Psoas muscle (tissue), 8 donors: Measurements from ENCODE around the gene TOR1A. TPM values are rescaled to one million over a fixed set of nuclear protein-coding genes. Genes with fewer than 3 reads are reported as not detected.

ENCODE experiments used
- ATAC-seq, 4 donors: fragments of 200-7000 bp; cut with Tn5 transposase; one replicate each; pipeline ENCODE4 v1.9.1; 2020; ENCODE audit warnings: moderate library complexity in 3 of 4, mild to moderate bottlenecking in 2 of 4
- DNase-seq, 2 donors: peaks; one replicate each; pipeline ENCODE4 v3.0.0-alpha.2; 2020
- H3K27ac ChIP-seq: fragments of 200-600 bp; one replicate; pipeline ENCODE4 v1.8.0; 2022
- H3K27me3 ChIP-seq, 3 donors: fragments of 200-600 bp in 1 of 3; one replicate each; pipeline versions ENCODE4 v1.6.1 to v1.8.0; 2013 to 2022; ENCODE audit warnings: low read length in 2 of 3, mild to moderate bottlenecking in 2 of 3, moderate library complexity in 1 of 3; ENCODE audit not compliant: insufficient read depth in 3 of 3
- H3K36me3 ChIP-seq, 2 donors: fragments of 200-600 bp in 1 of 2; one replicate each; pipeline versions ENCODE4 v1.6.1 to v1.8.0; 2013 to 2022; ENCODE audit warnings: low read depth in 1 of 2, mild to moderate bottlenecking in 1 of 2, moderate library complexity in 1 of 2; ENCODE audit not compliant: insufficient read depth in 1 of 2
- H3K4me1 ChIP-seq: fragments of 200-600 bp; one replicate; pipeline ENCODE4 v1.8.0; 2022
- H3K4me3 ChIP-seq: fragments of 200-600 bp; one replicate; pipeline ENCODE4 v1.8.0; 2022; ENCODE audit warnings: mild to moderate bottlenecking
- H3K9me3 ChIP-seq: fragments of 200-600 bp; one replicate; pipeline ENCODE4 v1.8.0; 2022
- CTCF ChIP-seq: fragments of 200-600 bp; IDR thresholded peaks from one replicate; pipeline ENCODE4 v1.8.0; 2022; ENCODE audit warnings: antibody characterized with exemption
- WGBS, 3 donors: extraction: QIAGEN DNeasy Blood & Tissue Kit; methylation state at CpG; one replicate each; pipeline versions ENCODE4 v1.1.6 to v1.1.7; 2013; 5-methylcytosine and 5-hydroxymethylcytosine counted together
- intact Hi-C, 2 donors: fragments of 100-400 bp; cut with DNase I; formaldehyde crosslinking; loops; one replicate each; pipeline versions ENCODE4 v1.11.0 to v1.14.2; 2022
- polyA plus RNA-seq, 3 donors: library from polyadenylated mRNA; stranded (reverse); fragments of 200-250 nt; gene quantifications; one replicate each; pipeline ENCODE4 v1.2.3, GENCODE V29; 2013
- total RNA-seq, 4 donors: library from RNA; stranded (reverse); fragmentation: NEBNext Ultra II Directional in 2 of 4; extraction: Animal tissue kit (Norgen Biotek cat#: 25700) in 2 of 4; gene quantifications; one replicate each; pipeline versions ENCODE4 v1.2.1 to v1.2.4, GENCODE V29; 2021 to 2023
- donor health status: healthy with polysubstance abuse.
- donor health status: DM: no; HTN: no; CAD: no; lungs with moderate emphysema.
- donor health status: Bipolar disorder and iron deficiency.
- donor health status: healthy.
- donor health status: DM: yes; HTN: yes; CAD: no.
- donor health status: DM: no; HTN: no; CAD: no.
- donor health status: DM: no; HTN: no; CAD: no.
- donor health status: DM: yes; HTN: yes; CAD: no.

TOR1A gene
- total and polyA plus RNA-seq, 7 donors: 10.4 to 25.4 (median 17.9) TPM

GRCh38 chr9:129848712-129849441, 24.9 kb upstream of the TOR1A start:
- ATAC-seq (no peak), DNase-seq (no peak)
- Histone ChIP-seq H3K36me3 (peaks cover 0 to 46% of the 10 kb centered on the region in 2 donors), H3K9me3 (no peaks in the 10 kb centered on the region), H3K27me3 (no peaks in the 10 kb centered on the region), H3K4me3 (no peak overlapping the region), H3K27ac (no peak overlapping the region), H3K4me1 (no peaks in the 10 kb centered on the region)
- WGBS, 3 donors: 59 to 68% (median 68%) methylated on average over 4 of the region's 4 CpGs
- TF ChIP-seq CTCF: no peak
- intact Hi-C loops: no loop called here

DNA sequence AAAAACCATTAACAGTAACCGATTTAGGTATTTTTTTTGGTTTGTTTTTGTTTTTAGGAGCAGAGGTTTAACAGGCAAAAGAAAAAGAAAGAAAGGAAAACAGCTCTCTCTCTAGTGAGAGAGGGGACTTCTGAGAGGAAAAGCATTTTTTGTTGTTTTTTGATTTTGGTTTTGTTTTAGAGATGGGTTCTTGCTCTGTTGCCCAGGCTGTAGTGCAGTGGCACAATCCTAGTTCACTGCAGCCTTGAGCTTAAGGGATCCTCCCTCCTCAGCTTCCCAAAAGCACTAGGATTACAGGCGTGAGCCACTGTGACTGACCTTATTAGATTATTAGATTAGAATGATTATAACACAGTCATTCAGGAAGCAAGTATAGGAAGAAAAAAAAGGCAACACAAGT, 21.4 kb upstream of the TOR1A start:
- no peaks in the 10 kb centered on the region for H3K4me1 ChIP-seq
- peaks cover 0 to 18% of the 10 kb centered on the region in 2 donors for H3K36me3 ChIP-seq
- ATAC-seq (no peak), DNase-seq (no peak)
- H3K27me3 ChIP-seq: no peaks in the 10 kb centered on the region
- no peak for TF ChIP-seq CTCF
- WGBS, 3 donors: 55 to 74% (median 68%) methylated on average over 2 of the region's 2 CpGs
- H3K4me3 ChIP-seq: no peak overlapping the region
- intact Hi-C loops: no loop called here
- H3K27ac ChIP-seq: no peak overlapping the region
- no peaks in the 10 kb centered on the region for H3K9me3 ChIP-seq

DNA sequence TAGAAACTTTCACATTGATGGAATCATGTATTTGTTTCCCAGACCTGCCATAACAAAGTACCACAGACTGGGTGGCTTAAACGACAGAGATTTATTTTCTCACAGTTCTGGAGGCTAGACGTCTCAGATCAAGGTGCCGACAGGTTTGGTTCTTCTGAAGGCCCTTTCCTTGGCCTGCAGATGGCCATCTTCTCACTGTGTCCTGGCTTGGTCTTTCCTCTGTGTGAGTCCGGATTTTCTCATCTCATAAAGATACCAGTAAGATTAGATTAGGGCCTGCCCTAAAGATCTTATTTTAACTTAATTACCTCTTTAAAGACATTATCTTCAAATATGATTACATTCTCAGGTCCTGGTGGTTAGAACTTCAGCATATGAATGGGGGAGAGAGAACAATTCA, 17.1 kb upstream of the TOR1A start:
- no peak for ATAC-seq
- no peak for DNase-seq
- intact Hi-C loops: no loop called here
- Histone ChIP-seq H3K4me3 (no peak overlapping the region), H3K27me3 (no peaks in the 10 kb centered on the region), H3K9me3 (no peaks in the 10 kb centered on the region), H3K36me3 (peaks cover 0 to 19% of the 10 kb centered on the region in 2 donors), H3K27ac (no peak overlapping the region), H3K4me1 (peaks cover 10% of the 10 kb centered on the region)
- no peak for TF ChIP-seq CTCF
- 74 to 84% (median 77%) methylated on average over 4 of the region's 4 CpGs for WGBS, 3 donors

- 88 to 90% (median 88%) methylated on average over 8 of the region's 8 CpGs for WGBS, 3 donors
- no peak for DNase-seq
- TF ChIP-seq CTCF: no peak
These were observed 16.1 kb upstream of the TOR1A start for GRCh38 chr9:129840034-129840433.

More at GRCh38 chr9:129840034-129840433, 16.1 kb upstream of the TOR1A start:
- intact Hi-C loops: no loop called here
- no peak for ATAC-seq
- Histone ChIP-seq H3K9me3 (no peaks in the 10 kb centered on the region), H3K4me3 (no peak overlapping the region), H3K27ac (no peak overlapping the region), H3K27me3 (no peaks in the 10 kb centered on the region), H3K4me1 (peaks cover 12% of the 10 kb centered on the region), H3K36me3 (peaks cover 0 to 19% of the 10 kb centered on the region in 2 donors)
